Kidney epithelial cell (primary cell): ENCODE results near the gene INHBE. TPM values are rescaled to one million over a fixed set of nuclear protein-coding genes. Genes with fewer than 3 reads are reported as not detected.

ENCODE experiments used
- DNase-seq: peaks from one replicate; pipeline ENCODE4 v3.0.0-alpha.2; 2010; ENCODE audit warnings: low read depth
- H3K27me3 ChIP-seq: 2 replicates; pipeline ENCODE4 v1.6.0; 2011; ENCODE audit warnings: low read length; ENCODE audit not compliant: control insufficient read depth, insufficient read depth
- H3K36me3 ChIP-seq: 2 replicates; pipeline ENCODE4 v1.5.1; 2011; ENCODE audit warnings: low read length; ENCODE audit not compliant: control insufficient read depth, insufficient read depth
- H3K4me3 ChIP-seq: 2 replicates; pipeline ENCODE4 v1.5.1; 2011; ENCODE audit warnings: low read depth, mild to moderate bottlenecking, control low read depth, low read length
- CTCF ChIP-seq: IDR thresholded peaks from 2 replicates; pipeline ENCODE4 v1.5.1; 2011; ENCODE audit warnings: mild to moderate bottlenecking, moderate library complexity, low read length, control low read depth, inconsistent platforms; ENCODE audit not compliant: insufficient read depth, poor library complexity, severe bottlenecking
- total RNA-seq: library from RNA; depleted of rRNA; stranded (reverse); fragments of >200 nt; gene quantifications from 2 replicates; pipeline ENCODE4 v1.2.3, GENCODE V29; 2015

Gene INHBE
- total RNA-seq, 1 donor from 2014 or later, result 8.7 TPM

- no peak overlapping the region for H3K4me3 ChIP-seq
- no peak for DNase-seq
- TF ChIP-seq CTCF, result no peak
- peaks cover 24% of the 10 kb centered on the region for H3K27me3 ChIP-seq
- no peaks in the 10 kb centered on the region for H3K36me3 ChIP-seq
Observed at GRCh38 chr12:57465030-57465746, 10.1 kb downstream of the INHBE start.

GRCh38 chr12:57465747-57466505 is 10.8 kb downstream of the INHBE start:
- DNase-seq, result no peak
- H3K4me3 ChIP-seq, result no peak overlapping the region
- H3K36me3 ChIP-seq, result no peaks in the 10 kb centered on the region
- peaks cover 29% of the 10 kb centered on the region for H3K27me3 ChIP-seq
- TF ChIP-seq CTCF, result no peak

- peaks cover 38% of the 10 kb centered on the region for H3K27me3 ChIP-seq
- no peak for DNase-seq
- H3K36me3 ChIP-seq, result no peaks in the 10 kb centered on the region
- no peak for TF ChIP-seq CTCF
- no peak overlapping the region for H3K4me3 ChIP-seq
Observed at GRCh38 chr12:57467212-57467874, 12.2 kb downstream of the INHBE start.

- TF ChIP-seq CTCF, result no peak
- Histone ChIP-seq H3K36me3 (no peaks in the 10 kb centered on the region), H3K27me3 (peaks cover 42% of the 10 kb centered on the region), H3K4me3 (no peak overlapping the region)
- DNase-seq, result no peak
Observed at GRCh38 chr12:57467915-57468314, 12.8 kb downstream of the INHBE start.

GRCh38 chr12:57469296-57470164 is 14.4 kb downstream of the INHBE start:
- H3K4me3 ChIP-seq, result no peak overlapping the region
- peaks cover 52% of the 10 kb centered on the region for H3K27me3 ChIP-seq
- no peaks in the 10 kb centered on the region for H3K36me3 ChIP-seq
- TF ChIP-seq CTCF, result no peak
- DNase-seq, result no peak
